SH-SY5Y (cell line): Measurements from ENCODE around the gene WBP11.

ENCODE experiments used
- GATA2 ChIP-seq: IDR thresholded peaks from 2 replicates; pipeline ENCODE4 v1.6.1; 2011; ENCODE audit warnings: mild to moderate bottlenecking, low read depth, low read length
- GATA3 ChIP-seq: IDR thresholded peaks from 2 replicates; pipeline ENCODE4 v1.6.1; 2011; ENCODE audit warnings: low read depth, mild to moderate bottlenecking, low read length, moderate library complexity

- TF ChIP-seq GATA2 (no peak), GATA3 (no peak)
These were observed 28.2 kb downstream of the WBP11 start for GRCh38 chr12:14774906-14775635.
